ENCODE data around the gene SKIC2. TPM values are rescaled to one million over a fixed set of nuclear protein-coding genes. Genes with fewer than 3 reads are reported as not detected.
A peak's percentile ranks its signal among the peaks of the same experiment; 100 is the strongest.

The SKIC2 gene
- total RNA-seq, 1 experiment from 2014 or later: 68.0 TPM

- Histone ChIP-seq H3K4me1 (ENCODE audit: control insufficient read depth in 1 of 2, insufficient read depth in 2 of 2, low read length in 2 of 2) (peaks cover 0 to 16% of the 10 kb centered on the region in 2 experiments; a peak in 2 of 4 replicates), H3K27ac (ENCODE audit: low read depth, low read length) (0 out of 2 replicates have a peak overlapping the region, but pooled peaks have one; percentile 19), H3K9ac (ENCODE audit: low read length) (no peak overlapping the region), H3K9me3 (ENCODE audit: control insufficient read depth in 1 of 2, insufficient read depth in 1 of 2, low read depth in 1 of 2, low read length in 2 of 2) (no peaks in the 10 kb centered on the region), H3K79me2 (ENCODE audit: insufficient read depth, low read length) (peaks cover 9% of the 10 kb centered on the region), H3K9me2 (ENCODE audit: insufficient read depth) (no peaks in the 10 kb centered on the region; the same call in 1 of the 2 replicates), H4K20me1 (ENCODE audit: insufficient read depth) (no peaks in the 10 kb centered on the region), H3K4me3 (replicated peaks in 1 of 2; ENCODE audit: low read depth in 1 of 2, low read length in 2 of 2) (no peak overlapping the region), H3K4me2 (ENCODE audit: low read length) (no peak overlapping the region), H3K27me3 (ENCODE audit: insufficient read depth, low read length) (no peaks in the 10 kb centered on the region), H3K36me3 (ENCODE audit: control insufficient read depth in 1 of 2, insufficient read depth in 2 of 2, low read length in 2 of 2) (peaks cover 26 to 51% of the 10 kb centered on the region in 2 experiments), H2AFZ (ENCODE audit: low read depth, low read length, poor library complexity, severe bottlenecking) (no peak overlapping the region)
- DNase-seq (ENCODE audit: low read depth, low spot score) (no peak), ATAC-seq (peak; percentile 80)
- TF ChIP-seq SP1 (IDR thresholded peaks at IDR 0.05; ENCODE audit: low read depth): no peak
- no peak for TF ChIP-seq ZNF274 (IDR thresholded peaks at IDR 0.05; ENCODE audit: low read depth, low read length)
- no peak for TF ChIP-seq EGR1 (IDR thresholded peaks at IDR 0.05; ENCODE audit: low read depth)
- TF ChIP-seq YY1 (IDR thresholded peaks at IDR 0.05; ENCODE audit: extremely low read depth, insufficient replicate concordance, low read depth, low read length): peak; percentile 21
- TF ChIP-seq MAX (IDR thresholded peaks at IDR 0.05): no peak
- peak; percentile 89 to 95 (median 90) for TF ChIP-seq CTCF (IDR thresholded peaks at IDR 0.05 in 2 of 3, conservative IDR thresholded peaks at IDR 0.05 in 1 of 3; ENCODE audit: borderline replicate concordance in 1 of 3, insufficient read depth in 1 of 3, low read depth in 2 of 3, low read length in 2 of 3)
- no peak for TF ChIP-seq JUND (IDR thresholded peaks at IDR 0.05)
- TF ChIP-seq RAD21 (IDR thresholded peaks at IDR 0.05; ENCODE audit: low read depth): peak; percentile 82
- TF ChIP-seq, protein P1, sequence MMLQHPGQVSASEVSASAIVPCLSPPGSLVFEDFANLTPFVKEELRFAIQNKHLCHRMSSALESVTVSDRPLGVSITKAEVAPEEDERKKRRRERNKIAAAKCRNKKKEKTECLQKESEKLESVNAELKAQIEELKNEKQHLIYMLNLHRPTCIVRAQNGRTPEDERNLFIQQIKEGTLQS (IDR thresholded peaks at IDR 0.05): no peak
- TF ChIP-seq POLR2A (IDR thresholded peaks at IDR 0.05; ENCODE audit: borderline replicate concordance, extremely low read depth, insufficient read depth, insufficient read length): no peak
- RAD21 ChIA-PET (ENCODE audit: low non-redundant PET in 1 of 2, low total read pairs in 2 of 2, uncharacterized antibody in 2 of 2, unreplicated experiment in 2 of 2): interaction anchor here (0.9 to 1.6 kb wide), 3 partner anchors 50 to 180 kb away, joined by 3 to 4 read pairs (median 3); partner anchors contain the start of gene ZBTB12 (in 1 of the 2)
- POLR2A ChIA-PET: interaction anchor here (1.0 to 1.3 kb wide), 3 partner anchors 19 to 125 kb away, joined by 3 to 7 read pairs (median 6); partner anchors contain the start of genes DXO and HSPA1B
- intact Hi-C loops (cut with micrococcal nuclease): loop anchor here (1.0 to 2.0 kb wide), 2 partner anchors 49 to 272 kb away; partner anchors contain the start of gene ZBTB12
- BruUV-seq (replicated peaks): no TSS peak
- CTCF ChIA-PET: interaction anchor here (0.6 to 1.9 kb wide), 20 partner anchors 9 to 406 kb away, joined by 3 to 11 read pairs (median 4); partner anchors contain the start of genes ATP6V1G2, DXO, LSM2 and LY6G5C
Measured at GRCh38 chr6:31952140-31952805, 6.7 kb upstream of the SKIC2 start.

All from HCT116 (cell line).